SK-N-MC (cell line): ENCODE results near the gene GINS2.

Experiments
- DNase-seq: peaks from one replicate; pipeline ENCODE4 v3.0.0-alpha.2; 2011; ENCODE audit warnings: low read depth, low spot score
- H3K27ac ChIP-seq: fragments of 200-600 bp; sonication (generic); 2 replicates; pipeline ENCODE4 v1.5.1; 2016; ENCODE audit warnings: mixed run types
- H3K36me3 ChIP-seq: fragments of 200-600 bp; sonication (generic); 2 replicates; pipeline ENCODE4 v1.6.1; 2017; ENCODE audit warnings: antibody characterized with exemption, low read length, mixed read lengths; ENCODE audit not compliant: insufficient read depth
- H3K4me3 ChIP-seq: fragments of 200-600 bp; sonication (generic); 2 replicates; pipeline ENCODE4 v1.5.1; 2016
- H3K9ac ChIP-seq: fragments of 200-600 bp; sonication (generic); 2 replicates; pipeline ENCODE4 v1.8.0; 2017; ENCODE audit warnings: mixed run types, mixed read lengths; ENCODE audit not compliant: insufficient read length
- H3K9me3 ChIP-seq: fragments of 200-600 bp; sonication (generic); 2 replicates; pipeline ENCODE4 v1.6.1; 2017; ENCODE audit warnings: low read depth, mild to moderate bottlenecking, antibody characterized with exemption, low read length, moderate library complexity, mixed read lengths
- EZH2 ChIP-seq: fragments of 200-600 bp; sonication (generic); IDR thresholded peaks from one replicate; pipeline ENCODE4 v1.6.1; 2017; ENCODE audit warnings: antibody characterized with exemption
- FOXP2 ChIP-seq: optimal IDR thresholded peaks from 2 replicates; pipeline ENCODE3; 2011; ENCODE audit warnings: mild to moderate bottlenecking, moderate library complexity; ENCODE audit not compliant: insufficient read depth; ENCODE audit errors: extremely low read length, control extremely low read depth
- POLR2AphosphoS5 ChIP-seq: IDR thresholded peaks from 2 replicates; pipeline ENCODE4 v1.6.1; 2012; ENCODE audit warnings: mild to moderate bottlenecking, low read depth, low read length, borderline replicate concordance

Gene GINS2

GRCh38 chr16:85662482-85662812, 26.3 kb downstream of the GINS2 start:
- no peaks in the 10 kb centered on the region; the same call in 1 of the 2 replicates for H3K36me3 ChIP-seq
- DNase-seq, result no peak
- no peak overlapping the region for H3K4me3 ChIP-seq
- TF ChIP-seq EZH2 (no peak), FOXP2 (no peak), POLR2AphosphoS5 (no peak)
- H3K9ac ChIP-seq, result no peak overlapping the region
- H3K27ac ChIP-seq, result no peak overlapping the region
- no peaks in the 10 kb centered on the region for H3K9me3 ChIP-seq

- no peak overlapping the region for H3K9ac ChIP-seq
- H3K27ac ChIP-seq, result no peak overlapping the region
- no peaks in the 10 kb centered on the region for H3K9me3 ChIP-seq
- H3K4me3 ChIP-seq, result no peak overlapping the region
- TF ChIP-seq POLR2AphosphoS5 (no peak), FOXP2 (no peak), EZH2 (no peak)
- DNase-seq, result no peak
- H3K36me3 ChIP-seq, result no peaks in the 10 kb centered on the region; the same call in 1 of the 2 replicates
Measured at GRCh38 chr16:85661740-85662481, 26.8 kb downstream of the GINS2 start.

DNA sequence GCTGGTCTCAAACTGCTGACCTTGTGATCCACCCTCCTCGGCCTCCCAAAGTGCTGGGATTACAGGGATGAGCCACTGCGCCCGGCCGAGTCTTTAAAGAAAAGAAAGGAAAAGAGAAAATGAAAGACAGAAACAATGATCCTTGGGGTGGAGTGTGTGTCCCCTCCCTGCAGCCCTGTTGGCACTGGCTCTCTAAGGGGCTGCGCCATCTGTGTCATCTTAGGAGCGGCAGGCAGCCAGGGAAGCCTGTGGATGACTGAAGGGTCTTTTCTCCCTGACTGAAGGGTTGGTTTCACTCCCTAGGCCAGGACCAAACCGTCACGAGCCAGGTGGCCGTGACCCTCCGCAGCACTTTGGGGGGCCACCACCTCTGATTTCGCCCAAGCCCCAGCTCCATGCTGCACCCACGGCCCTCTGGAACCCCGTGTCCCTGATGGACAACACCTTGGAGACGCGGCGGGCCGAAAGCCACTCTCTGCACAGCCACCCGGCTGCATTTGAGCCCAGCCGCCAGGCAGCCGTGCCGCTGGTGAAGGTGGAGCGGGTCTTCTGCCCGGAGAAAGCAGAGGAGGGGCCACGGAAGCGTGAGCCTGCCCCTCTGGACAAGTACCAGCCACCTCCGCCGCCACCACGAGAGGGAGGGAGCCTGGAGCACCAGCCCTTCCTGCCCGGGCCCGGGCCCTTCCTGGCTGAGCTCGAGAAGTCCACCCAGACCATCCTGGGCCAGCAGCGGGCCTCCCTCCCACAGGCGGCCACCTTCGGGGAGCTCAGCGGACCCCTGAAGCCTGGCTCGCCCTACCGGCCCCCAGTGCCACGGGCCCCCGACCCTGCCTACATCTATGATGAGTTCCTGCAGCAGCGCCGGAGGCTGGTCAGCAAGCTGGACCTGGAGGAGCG, 27.7 kb downstream of the GINS2 start:
- no peak overlapping the region for H3K27ac ChIP-seq
- DNase-seq, result no peak
- H3K9ac ChIP-seq, result no peak overlapping the region
- no peaks in the 10 kb centered on the region for H3K9me3 ChIP-seq
- no peak overlapping the region for H3K4me3 ChIP-seq
- no peak for TF ChIP-seq EZH2
- no peak for TF ChIP-seq POLR2AphosphoS5
- no peak for TF ChIP-seq FOXP2
- no peaks in the 10 kb centered on the region; the same call in 1 of the 2 replicates for H3K36me3 ChIP-seq

DNA sequence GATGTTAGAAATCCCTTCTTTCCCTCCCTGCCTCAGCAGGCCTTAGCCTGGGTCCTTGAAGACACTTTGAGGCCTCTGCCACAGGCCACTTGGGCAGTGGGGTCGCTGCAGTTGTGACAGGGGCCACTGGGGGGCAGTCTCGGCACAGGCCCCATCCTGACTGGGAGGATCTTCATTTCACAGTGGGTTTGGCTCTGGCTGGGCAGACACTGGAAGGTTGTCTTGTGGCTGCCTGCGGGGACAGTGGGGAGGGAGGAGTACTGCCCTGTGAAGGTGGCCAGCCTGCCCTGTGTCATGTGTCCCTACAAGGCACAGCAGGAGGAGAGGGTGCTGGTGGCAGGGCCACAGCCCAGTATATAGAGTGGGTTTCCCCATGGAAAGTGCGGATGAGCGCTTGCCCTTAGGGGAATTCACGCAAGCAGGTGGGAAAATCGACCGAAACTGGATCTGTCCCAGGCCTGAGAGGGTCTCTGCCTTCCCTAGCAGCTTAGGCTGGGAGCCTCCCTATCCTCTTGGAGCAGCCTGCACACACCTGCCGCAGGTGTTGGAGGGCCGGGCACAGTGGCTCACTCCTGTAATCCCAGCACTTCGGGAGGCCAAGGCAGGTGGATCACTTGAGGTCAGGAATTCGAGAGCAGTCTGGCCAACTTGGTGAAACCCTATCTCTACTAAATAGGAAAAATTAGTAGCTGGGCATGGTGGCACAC, 28.8 kb downstream of the GINS2 start:
- TF ChIP-seq POLR2AphosphoS5 (no peak), FOXP2 (no peak), EZH2 (no peak)
- DNase-seq, result no peak

GRCh38 chr16:85659336-85659735, 29.4 kb downstream of the GINS2 start:
- H3K4me3 ChIP-seq, result no peak overlapping the region
- no peak overlapping the region for H3K27ac ChIP-seq
- H3K9me3 ChIP-seq, result no peaks in the 10 kb centered on the region
- no peak overlapping the region for H3K9ac ChIP-seq
- H3K36me3 ChIP-seq, result no peaks in the 10 kb centered on the region; the same call in 1 of the 2 replicates
- no peak for TF ChIP-seq EZH2
- TF ChIP-seq FOXP2, result no peak
- no peak for TF ChIP-seq POLR2AphosphoS5
- DNase-seq, result no peak

More for the DNA sequence above, 28.8 kb downstream of the GINS2 start:
- Histone ChIP-seq H3K4me3 (no peak overlapping the region), H3K36me3 (no peaks in the 10 kb centered on the region; the same call in 1 of the 2 replicates), H3K27ac (no peak overlapping the region), H3K9ac (no peak overlapping the region), H3K9me3 (no peaks in the 10 kb centered on the region)

GRCh38 chr16:85658504-85659326, 30.0 kb downstream of the GINS2 start:
- no peak overlapping the region for H3K4me3 ChIP-seq
- no peaks in the 10 kb centered on the region; the same call in 1 of the 2 replicates for H3K36me3 ChIP-seq
- no peak overlapping the region for H3K9ac ChIP-seq
- TF ChIP-seq FOXP2 (no peak), EZH2 (no peak), POLR2AphosphoS5 (no peak)
- H3K9me3 ChIP-seq, result no peaks in the 10 kb centered on the region
- DNase-seq, result no peak
- H3K27ac ChIP-seq, result no peak overlapping the region

DNA sequence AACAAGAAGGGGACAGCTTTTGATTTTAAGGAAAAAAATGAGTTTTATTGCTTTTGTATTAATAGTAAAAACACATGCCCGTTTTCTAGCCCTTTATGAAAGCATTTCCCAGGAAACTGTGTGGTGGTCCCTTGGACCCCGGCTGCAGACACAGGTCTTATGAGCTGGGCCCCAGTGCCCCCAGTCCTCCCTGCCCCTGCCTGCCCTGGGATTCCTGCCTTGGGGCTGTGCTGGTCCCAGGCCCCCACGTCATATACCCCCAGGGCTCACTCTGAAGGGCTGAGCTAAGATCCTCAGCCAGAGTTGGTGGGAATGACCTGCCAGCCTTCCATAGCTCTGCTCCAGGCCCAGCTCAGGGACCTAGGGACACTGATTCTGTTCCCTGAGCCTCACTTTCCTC, 30.8 kb downstream of the GINS2 start:
- Histone ChIP-seq H3K36me3 (no peaks in the 10 kb centered on the region; the same call in 1 of the 2 replicates), H3K4me3 (no peak overlapping the region), H3K27ac (no peak overlapping the region), H3K9me3 (no peaks in the 10 kb centered on the region), H3K9ac (no peak overlapping the region)
- no peak for DNase-seq
- TF ChIP-seq POLR2AphosphoS5 (no peak), FOXP2 (no peak), EZH2 (no peak)

GRCh38 chr16:85657267-85657650, 31.5 kb downstream of the GINS2 start:
- no peak overlapping the region for H3K4me3 ChIP-seq
- TF ChIP-seq POLR2AphosphoS5 (no peak), EZH2 (no peak), FOXP2 (no peak)
- no peak overlapping the region for H3K9ac ChIP-seq
- no peak overlapping the region for H3K27ac ChIP-seq
- H3K9me3 ChIP-seq, result no peaks in the 10 kb centered on the region
- no peak for DNase-seq
- no peaks in the 10 kb centered on the region; the same call in 1 of the 2 replicates for H3K36me3 ChIP-seq
